HepG2 (cell line): ENCODE data around the gene ARHGEF6. TPM values are rescaled to one million over a fixed set of nuclear protein-coding genes. Genes with fewer than 3 reads are reported as not detected.

Experiments
- ATAC-seq: fragments of 200-7000 bp; cut with Tn5 transposase; 3 replicates; pipeline ENCODE4 v1.9.1; 2020; ENCODE audit warnings: mild to moderate bottlenecking, moderate library complexity
- BruUV-seq: library from RNA; stranded (reverse); fragments of 400-500 nt; replicated peaks from 2 replicates; lab custom pipeline; 2021; lab: Mats Ljungman, UMichigan
- CTCF ChIA-PET: fragments of 300-600 bp; formaldehyde crosslinking; extraction: SDS; loops from one replicate; lab custom pipeline; 2021; ENCODE audit warnings: low total read pairs, inconsistent platforms, low intra/inter-chr PET ratio; lab: Yijun Ruan, JAX
- POLR2A ChIA-PET: fragments of 350-600 bp; sonication (Branson Sonifier 250); formaldehyde crosslinking; loops from one replicate; lab custom pipeline; 2020; ENCODE audit warnings: antibody characterized with exemption, inconsistent platforms; lab: Yijun Ruan, JAX
- DNase-seq: peaks from one replicate; pipeline ENCODE4 v3.0.0-alpha.2; 2015; ENCODE audit warnings: low spot score
- FAIRE-seq: peaks from 3 replicates; lab custom pipeline; 2011; peaks lifted over from hg19 to GRCh38; lab: Jason Lieb, UNC
- H2AFZ ChIP-seq: one replicate; pipeline ENCODE4 v1.6.1; 2011; ENCODE audit warnings: low read length, inconsistent platforms
- H3K27ac ChIP-seq: fragments of 300-600 bp; 3 replicates; pipeline ENCODE4 v1.8.0; 2011; ENCODE audit warnings: mixed run types, mild to moderate bottlenecking, mixed read lengths, low read length, inconsistent platforms; ENCODE audit not compliant: insufficient read depth; ENCODE audit errors: extremely low read length
- H3K27me3 ChIP-seq, 2 experiments: fragments of 200-600 bp in 1 of 2; 2 replicates in 1 of 2; 3 replicates in 1 of 2; pipeline versions ENCODE4 v1.6.0 to v1.8.0; 2011; ENCODE audit warnings: low read length in 2 of 2, mild to moderate bottlenecking in 2 of 2, moderate library complexity in 2 of 2, inconsistent platforms in 1 of 2; ENCODE audit not compliant: insufficient read depth in 2 of 2, control insufficient read depth in 1 of 2
- H3K36me3 ChIP-seq, 2 experiments: fragments of 200-600 bp in 1 of 2; replicated peaks in 1 of 2; 2 replicates in 1 of 2; 3 replicates in 1 of 2; pipeline versions ENCODE4 v1.5.1 to v1.8.0; 2011; ENCODE audit warnings: low read length in 2 of 2, inconsistent platforms in 1 of 2; ENCODE audit not compliant: insufficient read depth in 2 of 2, control insufficient read depth in 1 of 2
- H3K4me1 ChIP-seq: 2 replicates; pipeline ENCODE4 v1.5.1; 2012; ENCODE audit warnings: low read length, inconsistent platforms; ENCODE audit not compliant: insufficient read depth
- H3K4me2 ChIP-seq: 2 replicates; pipeline ENCODE4 v1.6.0; 2011; ENCODE audit warnings: low read depth, low read length, inconsistent platforms
- H3K4me3 ChIP-seq, 3 experiments: fragments of 200-600 bp in 1 of 3; sonication (generic), shearing (Covaris generic) in 1 of 3; replicated peaks in 1 of 3; 2 replicates each; pipeline ENCODE4 v1.5.1; 2011 to 2016; ENCODE audit warnings: low read length in 3 of 3, inconsistent platforms in 2 of 3, low read depth in 2 of 3, mild to moderate bottlenecking in 2 of 3, control low read depth in 1 of 3, mixed read lengths in 1 of 3; ENCODE audit not compliant: insufficient read depth in 1 of 3
- H3K79me2 ChIP-seq: one replicate; pipeline ENCODE4 v1.6.1; 2011; ENCODE audit warnings: low read length, inconsistent platforms; ENCODE audit not compliant: insufficient read depth
- H3K9ac ChIP-seq: 2 replicates; pipeline ENCODE4 v1.6.0; 2011; ENCODE audit warnings: mild to moderate bottlenecking, low read depth, low read length, inconsistent platforms; ENCODE audit not compliant: insufficient read depth
- H3K9me3 ChIP-seq: 2 replicates; pipeline ENCODE4 v1.5.1; 2012; ENCODE audit warnings: mild to moderate bottlenecking, low read length
- H4K20me1 ChIP-seq: 2 replicates; pipeline ENCODE4 v1.6.0; 2011; ENCODE audit warnings: inconsistent platforms, mild to moderate bottlenecking, low read length, moderate library complexity; ENCODE audit not compliant: insufficient read depth
- AGO1 ChIP-seq: fragments of 200-400 bp; formaldehyde crosslinking; IDR thresholded peaks from 2 replicates; pipeline ENCODE4 v1.6.1; 2017; ENCODE audit warnings: mild to moderate bottlenecking, low read depth, low read length, moderate library complexity; ENCODE audit not compliant: poor library complexity, severe bottlenecking
- ATF1 ChIP-seq: IDR thresholded peaks from 2 replicates; pipeline ENCODE4 v1.6.1; 2016; ENCODE audit warnings: mild to moderate bottlenecking, control low read depth
- CSRNP2 ChIP-seq: sonication (generic); formaldehyde crosslinking; conservative IDR thresholded peaks from 2 replicates; pipeline ENCODE4 v1.8.0; 2022; ENCODE audit warnings: low read depth, missing genetic modification reagents
- HOXA5 ChIP-seq: sonication (generic); formaldehyde crosslinking; IDR thresholded peaks from 2 replicates; pipeline ENCODE4 v1.4.0; 2020; ENCODE audit warnings: missing genetic modification reagents
- IKZF4 ChIP-seq: sonication (generic); formaldehyde crosslinking; IDR thresholded peaks from 2 replicates; pipeline ENCODE4 v1.5.1; 2020; ENCODE audit warnings: borderline replicate concordance, mild to moderate bottlenecking, low read depth, missing genetic modification reagents; ENCODE audit errors: not compliant biosample characterization
- JDP2 ChIP-seq: sonication (generic); formaldehyde crosslinking; IDR thresholded peaks from 2 replicates; pipeline ENCODE4 v1.8.1; 2022; ENCODE audit warnings: missing genetic modification reagents, borderline replicate concordance
- MBNL3 ChIP-seq: fragments of 250-450 bp; sonication (Bioruptor Pico); conservative IDR thresholded peaks from 2 replicates; pipeline ENCODE4 v1.8.0; 2022; ENCODE audit warnings: mild to moderate bottlenecking, inconsistent platforms
- NR0B2 ChIP-seq: sonication (generic); formaldehyde crosslinking; IDR thresholded peaks from 2 replicates; pipeline ENCODE4 v1.4.0; 2020; ENCODE audit warnings: mild to moderate bottlenecking, missing genetic modification reagents
- PBX2 ChIP-seq: IDR thresholded peaks from 2 replicates; pipeline ENCODE4 v1.6.1; 2016; ENCODE audit warnings: control low read depth
- RARG ChIP-seq: sonication (generic); formaldehyde crosslinking; IDR thresholded peaks from 2 replicates; pipeline ENCODE4 v1.4.0; 2020; ENCODE audit warnings: low read depth, mild to moderate bottlenecking, missing genetic modification reagents
- SIX1 ChIP-seq: sonication (generic); formaldehyde crosslinking; IDR thresholded peaks from 2 replicates; pipeline ENCODE4 v1.4.0; 2020; ENCODE audit warnings: missing genetic modification reagents, borderline replicate concordance
- SOX13 ChIP-seq, 3 experiments: fragments of 450-650 bp in 1 of 3; sonication (generic) in 1 of 3; formaldehyde crosslinking in 1 of 3; IDR thresholded peaks in 2 of 3; conservative IDR thresholded peaks in 1 of 3; 2 replicates each; pipeline versions ENCODE4 v1.5.0 to v1.6.1; 2016 to 2020; ENCODE audit warnings: antibody characterized with exemption in 1 of 3, mild to moderate bottlenecking in 1 of 3, missing compliant biosample characterization in 1 of 3, missing genetic modification reagents in 1 of 3, moderate library complexity in 1 of 3
- TOE1 ChIP-seq: sonication (generic); formaldehyde crosslinking; IDR thresholded peaks from 2 replicates; pipeline ENCODE4 v1.4.0; 2020; ENCODE audit warnings: mild to moderate bottlenecking, missing genetic modification reagents
- ZC3H13 ChIP-seq: sonication (generic); formaldehyde crosslinking; IDR thresholded peaks from 2 replicates; pipeline ENCODE4 v1.8.1; 2023; ENCODE audit warnings: mild to moderate bottlenecking, missing genetic modification reagents, moderate library complexity
- ZNF253 ChIP-seq: sonication (generic); formaldehyde crosslinking; IDR thresholded peaks from 2 replicates; pipeline ENCODE4 v1.8.0; 2022; ENCODE audit warnings: mild to moderate bottlenecking, missing genetic modification reagents, borderline replicate concordance
- WGBS: methylation state at CpG from one replicate; pipeline ENCODE4 v1.1.6; 2017; ENCODE audit warnings: low lambda C conversion rate; 5-methylcytosine and 5-hydroxymethylcytosine counted together
- in situ Hi-C: cut with HindIII; loops from 2 replicates; pipeline ENCODE4 v1.10.0; 2017; ENCODE audit warnings: low pct_unique_long_range_greater_than_20kb; ENCODE audit not compliant: extremely low pct_ligation_motif_present
- intact Hi-C: fragments of 100-400 bp; cut with micrococcal nuclease; formaldehyde crosslinking; loops from one replicate; pipeline ENCODE4 v1.10.0; 2022; ENCODE audit not compliant: unreplicated experiment
- polyA plus RNA-seq, 8 experiments: library from polyadenylated mRNA; depleted of rRNA in 3 of 8; stranded (reverse) in 7 of 8; unstranded in 1 of 8; fragments of >200 nt; fragmentation: Illumina TruSeq in 4 of 8; extraction: Trizol in 4 of 8; gene quantifications; 2 replicates each; pipeline versions ENCODE4 v1.2.1 to v1.2.3, GENCODE V29; 2011 to 2016; ENCODE audit warnings: low read depth in 4 of 8, missing spikeins in 1 of 8, mixed read lengths in 1 of 8; ENCODE audit not compliant: insufficient read depth in 1 of 8
- total RNA-seq, 5 experiments: library from RNA; depleted of rRNA; stranded (reverse); fragments of >200 nt; fragmentation: Illumina TruSeq; extraction: Trizol; gene quantifications; 2 replicates each; pipeline ENCODE4 v1.2.3, GENCODE V29; 2016; ENCODE audit warnings: low read depth in 1 of 5

Gene ARHGEF6
- total and polyA plus RNA-seq, 2 of the 13 experiments (the other 11 are each of a cell fraction or from before 2014, with no cell fraction given) = 0.03 TPM; not detected in 1

GRCh38 chrX:136789856-136790255 lies 9.1 kb upstream of the ARHGEF6 start:
- intact Hi-C loops (no loop called here), in situ Hi-C loops (no loop called here)
- DNase-seq = no peak
- H2AFZ ChIP-seq = no peak overlapping the region
- FAIRE-seq = no peak
- no peaks in the 10 kb centered on the region for H3K36me3 ChIP-seq
- TF ChIP-seq IKZF4 (CRISPR knock-in tag) (no peak), MBNL3 (CRISPR knock-in tag) (no peak)
- no peak overlapping the region for H3K9ac ChIP-seq
- no TSS peak for BruUV-seq
- CTCF ChIA-PET = no interaction called here
- POLR2A ChIA-PET = no interaction called here
- no peaks in the 10 kb centered on the region for H3K27me3 ChIP-seq
- H4K20me1 ChIP-seq = no peaks in the 10 kb centered on the region
- H3K9me3 ChIP-seq = no peaks in the 10 kb centered on the region
- no peak overlapping the region for H3K27ac ChIP-seq
- ATAC-seq = no peak
- H3K4me1 ChIP-seq = no peaks in the 10 kb centered on the region
- no peaks in the 10 kb centered on the region for H3K79me2 ChIP-seq
- no peak overlapping the region for H3K4me3 ChIP-seq
- H3K4me2 ChIP-seq = no peak overlapping the region
- 2% methylated on average over 4 of the region's 4 CpGs for WGBS

GRCh38 chrX:136784231-136784630 lies 3.5 kb upstream of the ARHGEF6 start:
- H3K36me3 ChIP-seq = no peaks in the 10 kb centered on the region
- in situ Hi-C loops = no loop called here
- no peak for ATAC-seq
- TF ChIP-seq NR0B2 (CRISPR knock-in tag) (no peak), HOXA5 (CRISPR knock-in tag) (no peak), SOX13 (IDR thresholded peaks at IDR 0.05) (no peak), SOX13 (CRISPR knock-in tag; conservative IDR thresholded peaks at IDR 0.05 in 1 of 2, IDR thresholded peaks at IDR 0.05 in 1 of 2) (no peak), ATF1 (CRISPR knock-in tag) (no peak), TOE1 (CRISPR knock-in tag) (no peak), CSRNP2 (CRISPR knock-in tag) (no peak), RARG (CRISPR knock-in tag) (no peak), ZC3H13 (no peak), ZNF253 (CRISPR knock-in tag) (no peak), JDP2 (no peak), PBX2 (no peak), SIX1 (CRISPR knock-in tag) (no peak), AGO1 (no peak)

More at GRCh38 chrX:136784231-136784630, 3.5 kb upstream of the ARHGEF6 start:
- BruUV-seq = no TSS peak
- no peak overlapping the region for H3K4me2 ChIP-seq
- ChIA-PET POLR2A (no interaction called here), CTCF (no interaction called here)
- no peak overlapping the region for H3K4me3 ChIP-seq
- no peak overlapping the region for H2AFZ ChIP-seq
- H3K27ac ChIP-seq = no peak overlapping the region
- no peak for DNase-seq
- H3K9ac ChIP-seq = no peak overlapping the region
- H3K79me2 ChIP-seq = no peaks in the 10 kb centered on the region
- no peak for FAIRE-seq
- H3K4me1 ChIP-seq = no peaks in the 10 kb centered on the region
- H4K20me1 ChIP-seq = no peaks in the 10 kb centered on the region
- no peaks in the 10 kb centered on the region; a peak in 1 of 5 replicates for H3K27me3 ChIP-seq
- no peaks in the 10 kb centered on the region for H3K9me3 ChIP-seq
- intact Hi-C loops = no loop called here
- WGBS = 11% methylated on average over 1 of the region's 1 CpG
